ENCODE measurements around the gene DCC. TPM values are rescaled to one million over a fixed set of nuclear protein-coding genes. Genes with fewer than 3 reads are reported as not detected.
A peak's percentile ranks its signal among the peaks of the same experiment; 100 is the strongest.

The DCC gene
- total RNA-seq, 1 experiment from 2014 or later, result 1.0 TPM

- no peak for DNase-seq (ENCODE audit: low spot score)
Measured at GRCh38 chr18:52822160-52822559, 482.2 kb downstream of the DCC start.

- no peak for DNase-seq (ENCODE audit: low spot score)
Measured at GRCh38 chr18:52824126-52824525, 484.1 kb downstream of the DCC start.

GRCh38 chr18:52826994-52827393, 487.0 kb downstream of the DCC start:
- DNase-seq (ENCODE audit: low spot score), result no peak

- DNase-seq (ENCODE audit: low spot score), result no peak
Measured at GRCh38 chr18:52829320-52829719, 489.3 kb downstream of the DCC start.

- no peak for DNase-seq (ENCODE audit: low spot score)
Measured at GRCh38 chr18:52829876-52830405, 489.9 kb downstream of the DCC start.

GRCh38 chr18:52844323-52844722, 504.3 kb downstream of the DCC start:
- DNase-seq (ENCODE audit: low spot score), result no peak

- no peak for DNase-seq (ENCODE audit: low spot score)
Measured at GRCh38 chr18:52845036-52845435, 505.0 kb downstream of the DCC start.

- DNase-seq (ENCODE audit: low spot score), result no peak
Measured at GRCh38 chr18:52850031-52850560, 510.1 kb downstream of the DCC start.

- DNase-seq (ENCODE audit: low spot score), result no peak
Measured at GRCh38 chr18:52861558-52861957, 521.6 kb downstream of the DCC start.

- no peak for DNase-seq (ENCODE audit: low spot score)
Measured at GRCh38 chr18:52869349-52869923, 529.4 kb downstream of the DCC start.

- no peak for DNase-seq (ENCODE audit: low spot score)
Measured at GRCh38 chr18:52869942-52870907, 530.2 kb downstream of the DCC start.

- no peak for DNase-seq (ENCODE audit: low spot score)
Measured at GRCh38 chr18:52874774-52875173, 534.8 kb downstream of the DCC start.

GRCh38 chr18:52875725-52876124, 535.7 kb downstream of the DCC start:
- DNase-seq (ENCODE audit: low spot score), result no peak

- no peak for DNase-seq (ENCODE audit: low spot score)
Measured at GRCh38 chr18:52888014-52888413, 548.0 kb downstream of the DCC start.

GRCh38 chr18:52894801-52895200, 554.8 kb downstream of the DCC start:
- no peak for DNase-seq (ENCODE audit: low spot score)

- DNase-seq (ENCODE audit: low spot score), result no peak
Measured at GRCh38 chr18:52897611-52898484, 557.9 kb downstream of the DCC start.

GRCh38 chr18:52898485-52899058, 558.6 kb downstream of the DCC start:
- DNase-seq (ENCODE audit: low spot score), result no peak

GRCh38 chr18:52902188-52902587, 562.2 kb downstream of the DCC start:
- DNase-seq (ENCODE audit: low spot score), result no peak

GRCh38 chr18:52903857-52904256, 563.9 kb downstream of the DCC start:
- peak; percentile 11 for DNase-seq (ENCODE audit: low spot score)

GRCh38 chr18:52907543-52908308, 567.7 kb downstream of the DCC start:
- DNase-seq (ENCODE audit: low spot score), result no peak

- DNase-seq (ENCODE audit: low spot score), result no peak
Measured at GRCh38 chr18:52914148-52914547, 574.2 kb downstream of the DCC start.

Data from H4 (cell line).